ENCODE measurements around the gene ST7L. TPM values are rescaled to one million over a fixed set of nuclear protein-coding genes. Genes with fewer than 3 reads are reported as not detected.
A peak's percentile ranks its signal among the peaks of the same experiment; 100 is the strongest.

The ST7L gene
- total RNA-seq, 4 donors from 2014 or later: 9.4 to 25.0 (median 12.4) TPM

- H3K36me3 ChIP-seq: peaks cover 0 to 5% (median 0%) of the 10 kb centered on the region in 3 donors
- DNase-seq: no peak
- H3K27ac ChIP-seq: peak overlapping the region in 2 of 4 donors; percentile 49 to 59
- H3K4me3 ChIP-seq: no peak overlapping the region
- no peaks in the 10 kb centered on the region for H3K9me3 ChIP-seq
- intact Hi-C loops (cut with DNase I): no loop called here
- TF ChIP-seq POLR2A (IDR thresholded peaks at IDR 0.05) (no peak), CTCF (IDR thresholded peaks at IDR 0.05) (no peak)
- no peaks in the 10 kb centered on the region for H3K27me3 ChIP-seq
- H3K4me1 ChIP-seq: peaks cover 11 to 70% (median 34%) of the 10 kb centered on the region in 3 donors
Observed at GRCh38 chr1:112636597-112637253, 17.8 kb upstream of the ST7L start.

- TF ChIP-seq POLR2A (IDR thresholded peaks at IDR 0.05) (no peak), CTCF (IDR thresholded peaks at IDR 0.05) (no peak)
- Histone ChIP-seq H3K9me3 (no peaks in the 10 kb centered on the region), H3K36me3 (peaks cover 0 to 7% (median 0%) of the 10 kb centered on the region in 3 donors), H3K4me1 (peaks cover 11 to 68% (median 34%) of the 10 kb centered on the region in 3 donors), H3K27ac (peak overlapping the region in 2 of 4 donors; percentile 49 to 59), H3K4me3 (no peak overlapping the region), H3K27me3 (no peaks in the 10 kb centered on the region)
- DNase-seq: no peak
- 67 to 77% methylated on average over 2 of the region's 2 CpGs for WGBS, 2 donors
- intact Hi-C loops (cut with DNase I): no loop called here
Observed at GRCh38 chr1:112636056-112636455, 17.1 kb upstream of the ST7L start.

GRCh38 chr1:112634367-112634766, 15.4 kb upstream of the ST7L start:
- Histone ChIP-seq H3K27me3 (no peaks in the 10 kb centered on the region), H3K4me3 (no peak overlapping the region), H3K27ac (no peak overlapping the region), H3K9me3 (no peaks in the 10 kb centered on the region), H3K4me1 (peaks cover 11 to 80% (median 39%) of the 10 kb centered on the region in 3 donors), H3K36me3 (peaks cover 0 to 23% (median 0%) of the 10 kb centered on the region in 3 donors)
- intact Hi-C loops (cut with DNase I): no loop called here
- no peak for DNase-seq
- no peak for TF ChIP-seq CTCF (IDR thresholded peaks at IDR 0.05)
- no peak for TF ChIP-seq POLR2A (IDR thresholded peaks at IDR 0.05)

- intact Hi-C loops (cut with DNase I): no loop called here
- Histone ChIP-seq H3K27me3 (no peaks in the 10 kb centered on the region), H3K27ac (no peak overlapping the region), H3K4me1 (peaks cover 11 to 85% (median 44%) of the 10 kb centered on the region in 3 donors), H3K4me3 (no peak overlapping the region), H3K36me3 (peaks cover 0 to 26% (median 0%) of the 10 kb centered on the region in 3 donors), H3K9me3 (no peaks in the 10 kb centered on the region)
- TF ChIP-seq POLR2A (IDR thresholded peaks at IDR 0.05): no peak
- no peak for TF ChIP-seq CTCF (IDR thresholded peaks at IDR 0.05)
- 85 to 91% methylated on average over 2 of the region's 2 CpGs for WGBS, 2 donors
- no peak for DNase-seq
Observed at GRCh38 chr1:112633628-112634027, 14.7 kb upstream of the ST7L start.

GRCh38 chr1:112629256-112629655, 10.3 kb upstream of the ST7L start:
- Histone ChIP-seq H3K27ac (peak overlapping the region in 1 of 4 donors; percentile 78), H3K36me3 (peaks cover 0 to 43% (median 0%) of the 10 kb centered on the region in 3 donors), H3K4me3 (no peak overlapping the region), H3K9me3 (no peaks in the 10 kb centered on the region), H3K27me3 (no peaks in the 10 kb centered on the region), H3K4me1 (peaks cover 4 to 85% (median 26%) of the 10 kb centered on the region in 3 donors)
- intact Hi-C loops (cut with DNase I): no loop called here
- DNase-seq: no peak
- TF ChIP-seq CTCF (IDR thresholded peaks at IDR 0.05) (no peak), POLR2A (IDR thresholded peaks at IDR 0.05) (no peak)
